C4-2B (cell line): ENCODE data around the gene LCN12.

ENCODE experiments used
- CTCF ChIP-seq: fragments of 450-650 bp; conservative IDR thresholded peaks from 2 replicates; pipeline ENCODE4 v1.5.1; 2017; ENCODE audit warnings: mild to moderate bottlenecking
- ZFX ChIP-seq: fragments of 450-650 bp; IDR thresholded peaks from 2 replicates; pipeline ENCODE4 v1.6.1; 2017

- no peak for TF ChIP-seq CTCF
- TF ChIP-seq ZFX, result no peak
Observed at GRCh38 chr9:136990242-136990911, 38.3 kb downstream of the LCN12 start.
